GM21515 (cell line): ENCODE results near the gene AKT2.

Source experiments
- ATAC-seq: cut with Tn5 transposase; IDR thresholded peaks from one replicate; pipeline ENCODE4 v1.9.1; 2021; ENCODE audit not compliant: unreplicated experiment

The AKT2 gene

GRCh38 chr19:40192758-40193586 is 92.2 kb downstream of the AKT2 start:
- no peak for ATAC-seq

GRCh38 chr19:40191836-40192646 is 93.1 kb downstream of the AKT2 start:
- peak; percentile 23 for ATAC-seq

- peak; percentile 68 for ATAC-seq
Measured at GRCh38 chr19:40190891-40191835, 94.0 kb downstream of the AKT2 start, which contains the start of gene MAP3K10. Gene MAP3K10, plus strand, starts transcription at chr19:40191426. Its CDS starts 606 bp downstream, at chr19:40192032.

- ATAC-seq, result no peak
Measured at GRCh38 chr19:40184273-40184672, 100.9 kb downstream of the AKT2 start.
